Neuronal stem cell (in vitro differentiated cells): Measurements from ENCODE around the gene GRPR.

Experiments
- DNase-seq: peaks from one replicate; pipeline ENCODE4 v3.0.0-alpha.2; 2013; ENCODE audit warnings: low spot score
- H2AFZ ChIP-seq: one replicate; pipeline ENCODE4 v1.6.1; 2013; ENCODE audit warnings: mild to moderate bottlenecking, low read length, inconsistent platforms
- H2AK5ac ChIP-seq: 2 replicates; pipeline ENCODE4 v1.6.1; 2013; ENCODE audit warnings: low read depth, mild to moderate bottlenecking, inconsistent platforms, low read length, moderate library complexity, mixed read lengths
- H2BK120ac ChIP-seq: 2 replicates; pipeline ENCODE4 v1.6.1; 2013; ENCODE audit warnings: low read depth, mild to moderate bottlenecking, inconsistent platforms, low read length, moderate library complexity, mixed read lengths
- H2BK12ac ChIP-seq: one replicate; pipeline ENCODE4 v1.6.1; 2013; ENCODE audit warnings: low read length, inconsistent platforms
- H2BK15ac ChIP-seq: 2 replicates; pipeline ENCODE4 v1.6.1; 2013; ENCODE audit warnings: mild to moderate bottlenecking, low read length, inconsistent platforms, mixed read lengths
- H2BK5ac ChIP-seq: one replicate; pipeline ENCODE4 v1.6.1; 2013; ENCODE audit warnings: inconsistent platforms, mild to moderate bottlenecking, low read length, moderate library complexity
- H3K14ac ChIP-seq: one replicate; pipeline ENCODE4 v1.6.1; 2013; ENCODE audit warnings: low read length, inconsistent platforms
- H3K18ac ChIP-seq: 2 replicates; pipeline ENCODE4 v1.6.1; 2013; ENCODE audit warnings: low read length, inconsistent platforms
- H3K23ac ChIP-seq: 2 replicates; pipeline ENCODE4 v1.6.1; 2013; ENCODE audit warnings: low read depth, mild to moderate bottlenecking, mixed read lengths, low read length, inconsistent platforms; ENCODE audit not compliant: poor library complexity
- H3K27ac ChIP-seq: replicated peaks from 3 replicates; pipeline ENCODE4 v1.5.1; 2013; ENCODE audit warnings: low read length, inconsistent platforms
- H3K27me3 ChIP-seq, 3 experiments: 2 replicates each; pipeline ENCODE4 v1.6.1; 2013; ENCODE audit warnings: low read length in 3 of 3, mild to moderate bottlenecking in 2 of 3, inconsistent platforms in 1 of 3, low read depth in 1 of 3, mixed read lengths in 1 of 3, moderate library complexity in 1 of 3; ENCODE audit not compliant: control insufficient read depth in 3 of 3, insufficient read depth in 3 of 3
- H3K36me3 ChIP-seq, 2 donors: replicated peaks in 1 of 2; 2 replicates each; pipeline ENCODE4 v1.6.1; 2013; ENCODE audit warnings: low read length in 2 of 2; ENCODE audit not compliant: control insufficient read depth in 2 of 2, insufficient read depth in 2 of 2
- H3K4ac ChIP-seq: 2 replicates; pipeline ENCODE4 v1.6.1; 2013; ENCODE audit warnings: inconsistent platforms, mild to moderate bottlenecking, low read length, moderate library complexity
- H3K4me1 ChIP-seq, 2 donors: 1 replicate in 1 of 2; 2 replicates in 1 of 2; pipeline ENCODE4 v1.6.1; 2013; ENCODE audit warnings: low read length in 2 of 2, low read depth in 1 of 2; ENCODE audit not compliant: control insufficient read depth in 2 of 2, insufficient read depth in 1 of 2
- H3K4me2 ChIP-seq: one replicate; pipeline ENCODE4 v1.6.1; 2013; ENCODE audit warnings: mild to moderate bottlenecking, low read length, inconsistent platforms; ENCODE audit not compliant: insufficient read depth, poor library complexity, severe bottlenecking
- H3K4me3 ChIP-seq, 2 donors: 2 replicates each; pipeline ENCODE4 v1.5.1; 2013; ENCODE audit warnings: low read length in 2 of 2, mild to moderate bottlenecking in 2 of 2, inconsistent platforms in 1 of 2, moderate library complexity in 1 of 2
- H3K79me1 ChIP-seq: one replicate; pipeline ENCODE4 v1.6.1; 2013; ENCODE audit warnings: low read depth, mild to moderate bottlenecking, inconsistent platforms, low read length, moderate library complexity
- H3K9ac ChIP-seq: one replicate; pipeline ENCODE4 v1.6.1; 2013; ENCODE audit warnings: mild to moderate bottlenecking, low read depth, low read length, inconsistent platforms; ENCODE audit not compliant: poor library complexity
- H3K9me3 ChIP-seq, 2 donors: replicated peaks in 1 of 2; 2 replicates each; pipeline versions ENCODE3 to v1.6.1; 2013; ENCODE audit warnings: low read length in 2 of 2, mild to moderate bottlenecking in 2 of 2, inconsistent platforms in 1 of 2, low read depth in 1 of 2, mixed read lengths in 1 of 2, moderate library complexity in 1 of 2; ENCODE audit not compliant: control insufficient read depth in 2 of 2, insufficient read depth in 1 of 2
- H4K8ac ChIP-seq: one replicate; pipeline ENCODE4 v1.6.1; 2013; ENCODE audit warnings: low read depth, mild to moderate bottlenecking, inconsistent platforms, low read length, moderate library complexity
- H4K91ac ChIP-seq: one replicate; pipeline ENCODE4 v1.6.1; 2013; ENCODE audit warnings: low read length, low read depth, mild to moderate bottlenecking, inconsistent platforms; ENCODE audit not compliant: poor library complexity
- WGBS, 2 donors: extraction: QIAGEN DNeasy Blood & Tissue Kit; methylation state at CpG; one replicate each; pipeline ENCODE4 v1.1.7; 2013; ENCODE audit warnings: missing lambda C conversion rate in 2 of 2, mixed read lengths in 1 of 2; ENCODE audit not compliant: insufficient read length in 2 of 2, insufficient replicate concordance in 1 of 2; ENCODE audit errors: extremely low coverage in 2 of 2; 5-methylcytosine and 5-hydroxymethylcytosine counted together

The GRPR gene

GRCh38 chrX:16081357-16081756 lies 42.0 kb upstream of the GRPR start:
- DNase-seq = no peak
- Histone ChIP-seq H3K4ac (no peak overlapping the region), H2BK12ac (no peak overlapping the region), H3K18ac (no peak overlapping the region), H2BK120ac (no peak overlapping the region), H3K23ac (no peak overlapping the region), H3K79me1 (no peaks in the 10 kb centered on the region), H3K4me1 (no peaks in the 10 kb centered on the region), H3K4me3 (no peak overlapping the region), H3K4me2 (no peak overlapping the region), H3K9me3 (no peaks in the 10 kb centered on the region), H3K27ac (no peak overlapping the region), H2AFZ (no peak overlapping the region), H3K27me3 (peaks cover 0 to 3% (median 0%) of the 10 kb centered on the region in 3 experiments), H2BK5ac (no peak overlapping the region), H4K91ac (no peak overlapping the region), H2BK15ac (no peak overlapping the region), H3K36me3 (no peaks in the 10 kb centered on the region), H3K14ac (no peak overlapping the region), H2AK5ac (no peak overlapping the region), H3K9ac (no peak overlapping the region), H4K8ac (no peak overlapping the region)
- no CpG with 5 or more reads among the region's 2 CpGs for WGBS, 2 donors

GRCh38 chrX:16082470-16083085 lies 40.8 kb upstream of the GRPR start:
- Histone ChIP-seq H3K27me3 (peaks cover 0 to 3% (median 0%) of the 10 kb centered on the region in 3 experiments), H3K18ac (no peak overlapping the region), H3K4me2 (no peak overlapping the region), H2BK120ac (no peak overlapping the region), H3K23ac (no peak overlapping the region), H3K14ac (no peak overlapping the region), H3K27ac (no peak overlapping the region), H2BK5ac (no peak overlapping the region), H3K4ac (no peak overlapping the region), H3K9ac (no peak overlapping the region), H2BK15ac (no peak overlapping the region), H4K8ac (no peak overlapping the region), H2AFZ (no peak overlapping the region), H3K79me1 (no peaks in the 10 kb centered on the region), H3K4me1 (no peaks in the 10 kb centered on the region), H4K91ac (no peak overlapping the region), H3K9me3 (no peaks in the 10 kb centered on the region), H3K36me3 (no peaks in the 10 kb centered on the region), H2BK12ac (no peak overlapping the region), H3K4me3 (no peak overlapping the region), H2AK5ac (no peak overlapping the region)
- no CpG with 5 or more reads among the region's 10 CpGs for WGBS, 2 donors
- DNase-seq = no peak

- H3K36me3 ChIP-seq = no peaks in the 10 kb centered on the region
- H2AFZ ChIP-seq = no peak overlapping the region
- H4K8ac ChIP-seq = no peak overlapping the region
- peaks cover 0 to 3% (median 0%) of the 10 kb centered on the region in 3 experiments for H3K27me3 ChIP-seq
- H3K27ac ChIP-seq = no peak overlapping the region
- no peak overlapping the region for H3K9ac ChIP-seq
- no peaks in the 10 kb centered on the region for H3K79me1 ChIP-seq
- no peaks in the 10 kb centered on the region for H3K4me1 ChIP-seq
- H4K91ac ChIP-seq = no peak overlapping the region
- H3K4me3 ChIP-seq = no peak overlapping the region
- no peak overlapping the region for H3K4me2 ChIP-seq
- no peak overlapping the region for H3K4ac ChIP-seq
- no CpG with 5 or more reads among the region's 3 CpGs for WGBS, 2 donors
- DNase-seq = no peak
- no peak overlapping the region for H2BK120ac ChIP-seq
- no peak overlapping the region for H2AK5ac ChIP-seq
- H2BK15ac ChIP-seq = no peak overlapping the region
- H2BK12ac ChIP-seq = no peak overlapping the region
- H3K14ac ChIP-seq = no peak overlapping the region
- no peak overlapping the region for H3K18ac ChIP-seq
- H2BK5ac ChIP-seq = no peak overlapping the region
- no peak overlapping the region for H3K23ac ChIP-seq
- no peaks in the 10 kb centered on the region for H3K9me3 ChIP-seq
These were observed 36.3 kb upstream of the GRPR start for GRCh38 chrX:16087076-16087475.

- no peak overlapping the region for H2BK15ac ChIP-seq
- peaks cover 0 to 4% (median 0%) of the 10 kb centered on the region in 3 experiments for H3K27me3 ChIP-seq
- no peak overlapping the region for H3K9ac ChIP-seq
These were observed 34.3 kb upstream of the GRPR start for GRCh38 chrX:16089086-16089485.

More at GRCh38 chrX:16089086-16089485, 34.3 kb upstream of the GRPR start:
- Histone ChIP-seq H3K4ac (no peak overlapping the region), H2BK12ac (no peak overlapping the region), H3K18ac (no peak overlapping the region), H3K27ac (no peak overlapping the region), H3K4me3 (no peak overlapping the region), H4K91ac (no peak overlapping the region), H3K36me3 (no peaks in the 10 kb centered on the region), H3K23ac (no peak overlapping the region), H2AK5ac (no peak overlapping the region), H3K4me1 (no peaks in the 10 kb centered on the region), H3K9me3 (no peaks in the 10 kb centered on the region), H3K4me2 (no peak overlapping the region), H3K79me1 (no peaks in the 10 kb centered on the region), H2AFZ (no peak overlapping the region), H4K8ac (no peak overlapping the region), H3K14ac (no peak overlapping the region), H2BK5ac (no peak overlapping the region), H2BK120ac (no peak overlapping the region)
- no peak for DNase-seq
